ENCODE data around the gene AHDC1. TPM values are rescaled to one million over a fixed set of nuclear protein-coding genes. Genes with fewer than 3 reads are reported as not detected.

The AHDC1 gene
- 9.5 and 10.8 TPM in 2 replicates for total RNA-seq (2014; rRNA removed; shearing (Covaris generic))

GRCh38 chr1:27603681-27604578, at the start of gene AHDC1:
Gene AHDC1 (minus strand): TSS chr1:27604144. CDS start chr1:27552115, 52,029 bp downstream.

GRCh38 chr1:27634985-27635367, 31.0 kb upstream of the AHDC1 start, which contains the start of gene FGR:
Gene FGR (minus strand): TSS chr1:27635185. CDS start chr1:27623916, 11,269 bp downstream.

GRCh38 chr1:27489973-27490741, 113.8 kb downstream of the AHDC1 start, which contains the start of gene WASF2:
Gene WASF2 (minus strand): TSS chr1:27490167. CDS start chr1:27428890, 61,277 bp downstream.

Small RNA genes lying within 50 kb of the gene (small RNA-seq; reads per million reads assigned to genes)
- not detected for gene AL031729.1

Other genes starting within 250 kb of the AHDC1 start
- 22.8 and 26.2 TPM in 2 replicates for gene MAP3K6, start 237.2 kb downstream of the AHDC1 start, total RNA-seq (2014; rRNA removed; shearing (Covaris generic))
- not detected in 2 replicates for gene FCN3, start 229.3 kb downstream of the AHDC1 start, total RNA-seq (2014; rRNA removed; shearing (Covaris generic))
- not detected in 2 replicates for gene CD164L2, start 220.8 kb downstream of the AHDC1 start, total RNA-seq (2014; rRNA removed; shearing (Covaris generic))
- gene GPR3, start 211.5 kb downstream of the AHDC1 start, total RNA-seq (2014; rRNA removed; shearing (Covaris generic)) = 7.2 and 9.1 TPM in 2 replicates
- 19.0 and 21.6 TPM in 2 replicates for gene WASF2, start 114.0 kb downstream of the AHDC1 start, total RNA-seq (2014; rRNA removed; shearing (Covaris generic))
- gene FGR, start 31.0 kb upstream of the AHDC1 start, total RNA-seq (2014; rRNA removed; shearing (Covaris generic)) = 0.05 TPM in 1 of 2 replicates, not detected in the other
- 33.7 and 40.2 TPM in 2 replicates for gene IFI6, start 68.0 kb upstream of the AHDC1 start, total RNA-seq (2014; rRNA removed; shearing (Covaris generic))
- gene FAM76A, start 121.8 kb upstream of the AHDC1 start, total RNA-seq (2014; rRNA removed; shearing (Covaris generic)) = 7.0 and 8.9 TPM in 2 replicates
- 17.8 and 22.2 TPM in 2 replicates for gene STX12, start 169.1 kb upstream of the AHDC1 start, total RNA-seq (2014; rRNA removed; shearing (Covaris generic))
- 55.5 and 63.8 TPM in 2 replicates for gene PPP1R8, start 226.6 kb upstream of the AHDC1 start, total RNA-seq (2014; rRNA removed; shearing (Covaris generic))

Measured in A375 (cell line).